K562 (cell line): Measurements from ENCODE around the gene GRAMD2B. TPM values are rescaled to one million over a fixed set of nuclear protein-coding genes. Genes with fewer than 3 reads are reported as not detected.

Source experiments
- ATAC-seq: fragments of 200-7000 bp; cut with Tn5 transposase; 3 replicates; pipeline ENCODE4 v1.9.1; 2020; ENCODE audit warnings: moderate library complexity
- BruUV-seq: library from RNA; stranded (reverse); fragments of 400-500 nt; replicated peaks from 2 replicates; lab custom pipeline; 2021; lab: Mats Ljungman, UMichigan
- CTCF ChIA-PET: fragments of 300-600 bp; formaldehyde crosslinking; extraction: SDS; loops from one replicate; lab custom pipeline; 2021; ENCODE audit warnings: low intra/inter-chr PET ratio; lab: Yijun Ruan, JAX
- POLR2A ChIA-PET: fragments of 300-600, 350-650 bp; sonication (Branson Sonifier 250); formaldehyde crosslinking; extraction: SDS; loops from one replicate; lab custom pipeline; 2021; ENCODE audit warnings: antibody characterized with exemption, inconsistent platforms; lab: Yijun Ruan, JAX
- DNase-seq, 4 experiments: peaks; one replicate each; pipeline versions ENCODE4 v3.0.0 to v3.0.0-alpha.2; 2011 to 2018; ENCODE audit warnings: low spot score in 3 of 4, mixed read lengths in 3 of 4; ENCODE audit errors: extremely low read depth in 1 of 4
- FAIRE-seq: peaks from 2 replicates; lab custom pipeline; 2011; peaks lifted over from hg19 to GRCh38; lab: Jason Lieb, UNC
- H2AFZ ChIP-seq: 2 replicates; pipeline ENCODE4 v1.6.0; 2011; ENCODE audit warnings: low read depth, low read length, control low read depth, inconsistent platforms
- H3K27ac ChIP-seq: fragments of 200-600 bp; 3 replicates; pipeline ENCODE4 v1.8.0; 2011; ENCODE audit warnings: low read depth, mild to moderate bottlenecking, control low read depth, inconsistent platforms, low read length, moderate library complexity, mixed read lengths; ENCODE audit errors: extremely low read depth
- H3K27me3 ChIP-seq, 2 experiments: fragments of 300-600 bp in 1 of 2; 2 replicates in 1 of 2; 3 replicates in 1 of 2; pipeline versions ENCODE4 v1.6.0 to v1.8.0; 2011; ENCODE audit warnings: inconsistent platforms in 2 of 2, low read length in 2 of 2, mild to moderate bottlenecking in 1 of 2, mixed read lengths in 1 of 2, moderate library complexity in 1 of 2; ENCODE audit not compliant: control insufficient read depth in 2 of 2, insufficient read depth in 2 of 2
- H3K36me3 ChIP-seq: fragments of 300-600 bp; 3 replicates; pipeline ENCODE4 v1.8.0; 2011; ENCODE audit warnings: mild to moderate bottlenecking, low read length, inconsistent platforms; ENCODE audit not compliant: control insufficient read depth, insufficient read depth
- H3K4me1 ChIP-seq, 2 experiments: fragments of 200-600 bp in 1 of 2; replicated peaks in 1 of 2; 2 replicates in 1 of 2; 3 replicates in 1 of 2; pipeline versions ENCODE4 v1.5.1 to v1.8.0; 2011; ENCODE audit warnings: inconsistent platforms in 2 of 2, low read length in 2 of 2, mild to moderate bottlenecking in 1 of 2, mixed read lengths in 1 of 2, moderate library complexity in 1 of 2; ENCODE audit not compliant: control insufficient read depth in 2 of 2, insufficient read depth in 2 of 2
- H3K4me2 ChIP-seq: 2 replicates; pipeline ENCODE4 v1.6.1; 2011; ENCODE audit warnings: low read length, control low read depth, inconsistent platforms, mixed read lengths; ENCODE audit not compliant: insufficient read depth
- H3K4me3 ChIP-seq: fragments of 200-600 bp; sonication (generic), shearing (Covaris generic); 2 replicates; pipeline ENCODE4 v1.5.1; 2016; ENCODE audit warnings: control low read depth, inconsistent platforms
- H3K79me2 ChIP-seq: fragments of 200-600 bp; 3 replicates; pipeline ENCODE4 v1.8.0; 2011; ENCODE audit warnings: low read length, inconsistent platforms; ENCODE audit not compliant: control insufficient read depth, insufficient read depth
- H3K9ac ChIP-seq, 2 experiments: 2 replicates each; pipeline versions ENCODE4 v1.6.0 to v1.6.1; 2011; ENCODE audit warnings: low read depth in 2 of 2, low read length in 2 of 2, control low read depth in 1 of 2, inconsistent platforms in 1 of 2, mild to moderate bottlenecking in 1 of 2, mixed read lengths in 1 of 2; ENCODE audit not compliant: insufficient read depth in 1 of 2
- H3K9me1 ChIP-seq: one replicate; pipeline ENCODE4 v1.6.0; 2011; ENCODE audit warnings: inconsistent platforms, mild to moderate bottlenecking, low read length, moderate library complexity; ENCODE audit not compliant: control insufficient read depth, insufficient read depth
- H3K9me3 ChIP-seq: replicated peaks from 2 replicates; pipeline ENCODE4 v1.5.1; 2011; ENCODE audit warnings: low read depth, low read length, inconsistent platforms; ENCODE audit not compliant: control insufficient read depth, insufficient read depth
- H4K20me1 ChIP-seq: replicated peaks from 2 replicates; pipeline ENCODE4 v1.6.1; 2011; ENCODE audit warnings: low read length, inconsistent platforms, mixed read lengths; ENCODE audit not compliant: control insufficient read depth, insufficient read depth
- CREB1 ChIP-seq, 2 experiments: sonication (generic) in 1 of 2; formaldehyde crosslinking in 1 of 2; IDR thresholded peaks; 2 replicates each; pipeline versions ENCODE4 v1.6.1 to v1.8.0; 2012 to 2022; ENCODE audit warnings: inconsistent platforms in 1 of 2, mild to moderate bottlenecking in 1 of 2, missing genetic modification reagents in 1 of 2, moderate library complexity in 1 of 2
- EZH2 ChIP-seq: IDR thresholded peaks from 2 replicates; pipeline ENCODE4 v1.6.1; 2012; ENCODE audit warnings: low read depth, mild to moderate bottlenecking, inconsistent platforms, low read length, borderline replicate concordance
- RHOXF2B ChIP-seq: fragments of 250-450 bp; sonication (Bioruptor Pico); conservative IDR thresholded peaks from 2 replicates; pipeline ENCODE4 v1.5.1; 2021
- RNF2 ChIP-seq: sonication (generic); IDR thresholded peaks from 2 replicates; pipeline ENCODE4 v1.6.1; 2016
- TCF7L2 ChIP-seq: fragments of 150-350 bp; IDR thresholded peaks from 2 replicates; pipeline ENCODE4 v1.6.1; 2016; ENCODE audit warnings: low read depth, mild to moderate bottlenecking, low read length, moderate library complexity
- XRCC5 ChIP-seq: fragments of 200-400 bp; formaldehyde crosslinking; IDR thresholded peaks from 2 replicates; pipeline ENCODE4 v1.6.1; 2017; ENCODE audit warnings: low read depth, mild to moderate bottlenecking, low read length
- YBX1 ChIP-seq: fragments of 450-650 bp; IDR thresholded peaks from 2 replicates; pipeline ENCODE4 v1.7.1; 2016; ENCODE audit warnings: mild to moderate bottlenecking
- ZNF395 ChIP-seq: fragments of 200-800 bp; sonication (Bioruptor generic); IDR thresholded peaks from 2 replicates; pipeline ENCODE4 v1.6.1; 2017; ENCODE audit warnings: missing genetic modification characterization, missing compliant biosample characterization
- ZSCAN32 ChIP-seq: fragments of 450-650 bp; formaldehyde crosslinking; IDR thresholded peaks from 2 replicates; pipeline ENCODE4 v1.4.0; 2020; ENCODE audit warnings: mild to moderate bottlenecking, moderate library complexity
- WGBS: fragments of 100-300 bp; shearing (Covaris generic); methylation state at CpG from one replicate; pipeline ENCODE4 v1.1.6; 2016; ENCODE audit warnings: low coverage, mixed read lengths; ENCODE audit not compliant: insufficient coverage; ENCODE audit errors: missing lambda C conversion rate; 5-methylcytosine and 5-hydroxymethylcytosine counted together
- in situ Hi-C: fragments of 300-500 bp; cut with MboI; formaldehyde crosslinking; loops from 4 replicates; pipeline ENCODE4 v1.15.0; 2018; ENCODE audit warnings: inconsistent platforms, mixed read lengths
- intact Hi-C: fragments of 100-400 bp; cut with micrococcal nuclease; formaldehyde crosslinking; loops from 2 replicates; pipeline ENCODE4 v1.14.2; 2022
- polyA plus RNA-seq, 8 experiments: library from polyadenylated mRNA; depleted of rRNA in 4 of 8; stranded (reverse) in 5 of 8; unstranded in 3 of 8; fragments of >200 nt; fragmentation: Nextera tagmentation in 2 of 8; fragmentation: Illumina TruSeq in 1 of 8; extraction: Ambion mirVana in 2 of 8; extraction: Trizol in 1 of 8; gene quantifications; 2 replicates each; pipeline versions ENCODE4 v1.2.1 to v1.2.3, GENCODE V29; 2011 to 2014; ENCODE audit warnings: inconsistent platforms in 1 of 8, missing spikeins in 1 of 8
- total RNA-seq, 7 experiments: library from RNA; depleted of rRNA in 6 of 7; stranded (reverse); fragments of >200 nt in 6 of 7; fragmentation: Illumina TruSeq in 2 of 7; extraction: Trizol in 2 of 7; gene quantifications; 2 replicates each; pipeline versions ENCODE4 v1.2.1 to v1.2.3, GENCODE V29; 2011 to 2021; ENCODE audit warnings: low replicate concordance in 1 of 7
- TF ChIP-seq, protein P1 (sequence below): fragments of 450-650 bp; IDR thresholded peaks from 2 replicates; pipeline ENCODE4 v1.6.1; 2016
- TF ChIP-seq, protein P2 (sequence below): sonication (generic); formaldehyde crosslinking; IDR thresholded peaks from 2 replicates; pipeline ENCODE4 v1.8.0; 2023; ENCODE audit warnings: mild to moderate bottlenecking, missing genetic modification reagents

GRAMD2B gene
- total and polyA plus RNA-seq, 9 of the 15 experiments (the other 6 are each of a cell fraction or from before 2014, with no cell fraction given) = 0.32 to 4.2 (median 1.4) TPM

DNA sequence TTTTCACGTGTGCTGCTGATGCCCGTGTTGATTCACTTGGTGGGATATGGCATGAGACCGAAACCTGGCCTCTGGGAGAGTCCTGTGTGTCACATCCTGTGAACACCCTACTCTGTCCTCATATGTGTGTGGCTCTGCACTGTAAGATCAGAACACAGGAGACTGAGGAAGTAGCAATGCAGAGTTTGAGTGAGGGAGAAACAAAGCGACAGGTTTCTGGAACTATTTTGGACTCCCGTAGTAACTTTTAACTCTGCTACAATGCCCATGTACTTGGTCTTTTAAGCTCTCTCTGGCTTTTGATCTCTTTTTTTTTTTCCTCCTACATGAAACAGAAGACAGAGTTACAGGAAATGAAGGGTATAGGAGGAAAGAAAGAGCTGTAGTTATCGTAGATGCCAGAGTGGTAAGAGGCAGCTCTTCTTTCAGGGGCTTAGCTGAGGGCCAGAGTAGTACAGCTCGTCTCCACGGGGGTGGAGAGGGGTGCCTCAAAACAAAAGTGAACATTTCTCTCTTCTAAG lies 26.6 kb downstream of the GRAMD2B start:
- H3K27me3 ChIP-seq = no peaks in the 10 kb centered on the region; a peak in 1 of 5 replicates
- H3K9me1 ChIP-seq = no peaks in the 10 kb centered on the region
- no peaks in the 10 kb centered on the region for H3K9me3 ChIP-seq
- H3K4me3 ChIP-seq = peak overlapping the region; percentile 7
- no peaks in the 10 kb centered on the region for H3K36me3 ChIP-seq
- H3K79me2 ChIP-seq = no peaks in the 10 kb centered on the region
- in situ Hi-C loops = no loop called here
- no TSS peak for BruUV-seq
- H3K9ac ChIP-seq = peak overlapping the region in 1 of 2 experiments; percentile 56; a peak in 2 of 4 replicates
- peak overlapping the region; percentile 89 for H2AFZ ChIP-seq
- peak overlapping the region; percentile 76 for H3K27ac ChIP-seq
- H4K20me1 ChIP-seq = no peaks in the 10 kb centered on the region
- intact Hi-C loops = no loop called here
- H3K4me2 ChIP-seq = peak overlapping the region; percentile 58
- peak; percentile 77 for ATAC-seq
- POLR2A ChIA-PET = interaction anchor here (1.0 to 1.1 kb wide), 2 partner anchors 9 to 12 kb away, joined by 3 read pairs; no protein-coding TSS in a partner anchor
- 7% methylated on average over 8 of the region's 8 CpGs for WGBS
- FAIRE-seq = peak; percentile 65
- TF ChIP-seq, protein P1, sequence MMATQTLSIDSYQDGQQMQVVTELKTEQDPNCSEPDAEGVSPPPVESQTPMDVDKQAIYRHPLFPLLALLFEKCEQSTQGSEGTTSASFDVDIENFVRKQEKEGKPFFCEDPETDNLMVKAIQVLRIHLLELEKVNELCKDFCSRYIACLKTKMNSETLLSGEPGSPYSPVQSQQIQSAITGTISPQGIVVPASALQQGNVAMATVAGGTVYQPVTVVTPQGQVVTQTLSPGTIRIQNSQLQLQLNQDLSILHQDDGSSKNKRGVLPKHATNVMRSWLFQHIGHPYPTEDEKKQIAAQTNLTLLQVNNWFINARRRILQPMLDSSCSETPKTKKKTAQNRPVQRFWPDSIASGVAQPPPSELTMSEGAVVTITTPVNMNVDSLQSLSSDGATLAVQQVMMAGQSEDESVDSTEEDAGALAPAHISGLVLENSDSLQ = no peak
- no peak for TF ChIP-seq ZSCAN32
- TF ChIP-seq CREB1 (IDR thresholded peaks at IDR 0.05) = no peak
- no peak for TF ChIP-seq CREB1 (CRISPR knock-in tag; IDR thresholded peaks at IDR 0.05)
- TF ChIP-seq EZH2 = no peak
- no peak for TF ChIP-seq TCF7L2
- TF ChIP-seq, protein P2, sequence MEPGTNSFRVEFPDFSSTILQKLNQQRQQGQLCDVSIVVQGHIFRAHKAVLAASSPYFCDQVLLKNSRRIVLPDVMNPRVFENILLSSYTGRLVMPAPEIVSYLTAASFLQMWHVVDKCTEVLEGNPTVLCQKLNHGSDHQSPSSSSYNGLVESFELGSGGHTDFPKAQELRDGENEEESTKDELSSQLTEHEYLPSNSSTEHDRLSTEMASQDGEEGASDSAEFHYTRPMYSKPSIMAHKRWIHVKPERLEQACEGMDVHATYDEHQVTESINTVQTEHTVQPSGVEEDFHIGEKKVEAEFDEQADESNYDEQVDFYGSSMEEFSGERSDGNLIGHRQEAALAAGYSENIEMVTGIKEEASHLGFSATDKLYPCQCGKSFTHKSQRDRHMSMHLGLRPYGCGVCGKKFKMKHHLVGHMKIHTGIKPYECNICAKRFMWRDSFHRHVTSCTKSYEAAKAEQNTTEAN (CRISPR knock-in tag) = no peak
- TF ChIP-seq RHOXF2B = no peak
- no peak for TF ChIP-seq YBX1
- no peak for TF ChIP-seq ZNF395
- TF ChIP-seq XRCC5 = no peak
- no peak for TF ChIP-seq RNF2
- peak in 2 of 4 experiments; percentile 22 to 44 for DNase-seq
- H3K4me1 ChIP-seq = peaks cover 7 to 20% of the 10 kb centered on the region in 2 experiments; a peak in 4 of 5 replicates
- CTCF ChIA-PET = no interaction called here
